BLaER1 treated with 17β-estradiol and CSF1 and Interleukin-3, amounts not matched to agents 10 nM and 100 nM (cell line): ENCODE results near the gene RP2.

Experiments used
- H3K27ac ChIP-seq, 11 experiments: shearing (Covaris generic); formaldehyde crosslinking; 2 replicates each; pipeline ENCODE4 v1.8.1; 2022
- H3K27me3 ChIP-seq, 11 experiments: shearing (Covaris generic); formaldehyde crosslinking; 2 replicates each; pipeline ENCODE4 v1.8.1; 2022
- H3K36me3 ChIP-seq, 11 experiments: shearing (Covaris generic); formaldehyde crosslinking; 2 replicates each; pipeline ENCODE4 v1.8.1; 2022
- H3K4me1 ChIP-seq, 10 experiments: shearing (Covaris generic); formaldehyde crosslinking; 2 replicates each; pipeline ENCODE4 v1.8.1; 2022
- H3K4me2 ChIP-seq, 11 experiments: shearing (Covaris generic); formaldehyde crosslinking; 2 replicates each; pipeline ENCODE4 v1.8.1; 2022
- H3K4me3 ChIP-seq, 10 experiments: shearing (Covaris generic); formaldehyde crosslinking; 2 replicates each; pipeline ENCODE4 v1.8.1; 2022
- H3K9ac ChIP-seq, 11 experiments: shearing (Covaris generic); formaldehyde crosslinking; 2 replicates each; pipeline ENCODE4 v1.8.1; 2022
- H3K9me3 ChIP-seq, 11 experiments: shearing (Covaris generic); formaldehyde crosslinking; replicated peaks in 1 of 11; 2 replicates each; pipeline ENCODE4 v1.8.1; 2022
- H4K20me1 ChIP-seq, 11 experiments: shearing (Covaris generic); formaldehyde crosslinking; 2 replicates each; pipeline ENCODE4 v1.8.1; 2022
- Cebpa-rat ChIP-seq, 11 experiments: shearing (Covaris generic); IDR thresholded peaks; 2 replicates each; pipeline ENCODE4 v1.8.1; 2022

Gene RP2

DNA sequence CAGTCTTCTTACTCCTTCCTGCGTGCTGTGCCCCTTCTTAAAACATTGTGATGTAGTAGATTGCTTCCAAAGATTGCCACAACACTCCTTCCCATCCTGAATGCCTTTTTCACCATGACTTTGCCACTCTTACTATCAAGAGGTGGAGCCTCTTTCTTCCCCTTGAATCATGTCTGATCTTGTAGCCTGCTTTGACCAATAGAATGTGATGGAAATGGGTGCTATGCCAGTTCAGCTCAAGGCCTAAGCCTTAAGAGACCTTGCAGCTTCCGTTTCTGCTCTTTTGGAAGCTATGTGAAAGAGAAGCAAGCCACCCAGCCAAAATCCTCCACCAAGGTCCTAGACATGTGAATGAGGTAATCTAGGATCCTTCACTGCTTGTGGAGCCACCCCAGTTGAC lies 31.6 kb upstream of the RP2 start:
- Histone ChIP-seq H4K20me1 (no peaks in the 10 kb centered on the region), H3K9me3 (peaks cover 0 to 8% (median 3%) of the 10 kb centered on the region in 11 experiments; a peak in 11 of 22 replicates), H3K36me3 (no peaks in the 10 kb centered on the region), H3K4me3 (no peak overlapping the region), H3K27me3 (no peaks in the 10 kb centered on the region), H3K27ac (no peak overlapping the region), H3K4me1 (no peaks in the 10 kb centered on the region), H3K9ac (no peak overlapping the region), H3K4me2 (no peak overlapping the region)
- TF ChIP-seq Cebpa-rat (IDR thresholded peaks at IDR 0.05): no peak

DNA sequence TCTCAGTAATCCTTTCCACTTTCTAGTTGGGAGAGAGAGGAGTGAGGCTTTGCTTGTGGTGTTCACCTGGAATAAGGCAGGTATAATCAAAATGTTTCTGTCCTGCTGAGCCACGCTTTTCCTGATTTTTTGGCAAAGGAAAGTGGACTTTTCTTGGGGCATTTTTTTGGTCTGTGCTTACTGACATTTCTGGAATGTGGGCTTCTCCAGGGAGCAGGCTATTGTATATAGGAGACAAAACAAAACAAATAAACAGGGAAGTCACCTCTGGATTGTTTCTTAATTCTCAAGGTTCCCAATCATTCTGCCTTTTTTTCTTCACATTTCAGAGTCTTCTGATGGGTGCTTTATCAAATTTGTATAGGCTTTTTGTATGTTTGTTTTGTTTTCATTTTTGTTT lies 25.7 kb upstream of the RP2 start:
- H3K27ac ChIP-seq: no peak overlapping the region
- no peak for TF ChIP-seq Cebpa-rat (IDR thresholded peaks at IDR 0.05)
- peaks cover 0 to 23% (median 12%) of the 10 kb centered on the region in 11 experiments; a peak in 16 of 22 replicates for H3K9me3 ChIP-seq
- H3K36me3 ChIP-seq: no peaks in the 10 kb centered on the region
- no peak overlapping the region for H3K9ac ChIP-seq
- H3K4me1 ChIP-seq: no peaks in the 10 kb centered on the region
- H3K27me3 ChIP-seq: no peaks in the 10 kb centered on the region
- no peak overlapping the region for H3K4me3 ChIP-seq
- H3K4me2 ChIP-seq: no peak overlapping the region
- no peaks in the 10 kb centered on the region for H4K20me1 ChIP-seq

DNA sequence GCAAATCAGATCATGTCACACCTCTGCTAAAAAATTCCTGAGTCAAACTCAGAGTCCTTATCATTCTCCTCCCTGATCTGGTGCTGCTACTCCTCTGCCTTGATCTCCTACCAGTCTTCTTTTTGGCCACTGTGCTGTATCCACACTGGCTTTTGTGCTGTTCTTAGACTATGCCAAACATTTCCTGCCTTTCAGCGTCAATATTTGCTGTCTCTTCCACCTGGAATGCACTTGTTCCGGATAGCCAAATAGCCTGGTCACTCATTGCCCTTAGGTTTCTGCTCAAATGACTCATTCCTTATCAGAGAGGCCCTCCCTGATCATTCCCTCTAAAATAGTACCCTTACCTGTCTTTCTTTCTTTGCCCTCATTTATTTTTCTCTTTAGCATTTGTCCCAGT lies 24.4 kb upstream of the RP2 start:
- Histone ChIP-seq H4K20me1 (no peaks in the 10 kb centered on the region), H3K36me3 (no peaks in the 10 kb centered on the region), H3K9ac (no peak overlapping the region), H3K4me1 (no peaks in the 10 kb centered on the region), H3K4me2 (no peak overlapping the region), H3K27me3 (no peaks in the 10 kb centered on the region), H3K9me3 (peaks cover 0 to 23% (median 12%) of the 10 kb centered on the region in 11 experiments; a peak in 16 of 22 replicates), H3K4me3 (no peak overlapping the region), H3K27ac (no peak overlapping the region)
- no peak for TF ChIP-seq Cebpa-rat (IDR thresholded peaks at IDR 0.05)

DNA sequence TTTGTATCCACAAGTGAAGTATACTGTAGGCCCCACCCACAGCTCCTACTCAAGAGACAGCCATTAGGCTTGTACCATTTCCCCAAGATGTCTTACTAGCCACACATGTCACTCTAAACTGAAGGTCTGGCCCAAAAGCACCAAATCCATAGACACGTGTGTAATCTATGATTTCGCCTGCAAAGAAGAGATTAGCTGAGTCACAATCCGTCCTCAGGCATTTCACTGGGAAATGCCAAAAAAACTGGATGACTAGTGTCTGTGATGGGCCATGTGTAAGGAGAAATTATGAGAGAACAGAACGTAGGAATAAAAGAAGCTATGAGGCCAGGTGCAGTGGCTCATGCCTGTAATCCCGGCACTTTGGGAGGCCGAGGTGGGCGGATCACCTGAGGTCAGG lies 21.9 kb upstream of the RP2 start:
- no peak overlapping the region for H3K9ac ChIP-seq
- no peak overlapping the region for H3K27ac ChIP-seq
- TF ChIP-seq Cebpa-rat (IDR thresholded peaks at IDR 0.05): no peak
- H3K4me3 ChIP-seq: no peak overlapping the region
- H4K20me1 ChIP-seq: no peaks in the 10 kb centered on the region
- no peak overlapping the region for H3K4me2 ChIP-seq
- peaks cover 0 to 22% (median 12%) of the 10 kb centered on the region in 11 experiments; a peak in 16 of 22 replicates for H3K9me3 ChIP-seq
- no peaks in the 10 kb centered on the region for H3K36me3 ChIP-seq
- no peaks in the 10 kb centered on the region for H3K4me1 ChIP-seq
- no peaks in the 10 kb centered on the region for H3K27me3 ChIP-seq

DNA sequence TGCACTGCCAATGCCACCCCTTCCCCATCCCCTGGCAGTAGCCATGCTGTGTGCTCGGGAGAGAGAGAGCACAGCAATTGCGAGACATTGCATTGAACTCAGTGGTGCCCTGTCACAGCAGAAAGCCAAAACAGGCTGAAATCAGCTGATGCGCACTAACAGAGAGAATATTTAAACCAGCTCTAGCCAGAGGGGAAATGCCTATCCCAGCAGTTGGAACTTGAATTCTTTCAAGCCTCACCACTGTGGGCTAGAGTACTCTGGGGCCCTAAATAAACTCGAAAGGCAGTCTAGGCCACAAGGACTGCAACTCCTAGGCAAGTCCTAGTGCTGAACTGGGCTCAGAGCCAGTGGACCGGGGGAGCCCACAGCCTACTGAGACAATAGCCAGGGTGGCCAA lies 17.7 kb upstream of the RP2 start:
- no peaks in the 10 kb centered on the region for H3K36me3 ChIP-seq
- no peaks in the 10 kb centered on the region for H3K27me3 ChIP-seq
- H3K9ac ChIP-seq: no peak overlapping the region
- H3K27ac ChIP-seq: no peak overlapping the region
- H3K4me3 ChIP-seq: no peak overlapping the region
- peaks cover 0 to 40% (median 21%) of the 10 kb centered on the region in 11 experiments; a peak in 16 of 22 replicates for H3K9me3 ChIP-seq
- no peak for TF ChIP-seq Cebpa-rat (IDR thresholded peaks at IDR 0.05)
- H3K4me2 ChIP-seq: no peak overlapping the region
- H4K20me1 ChIP-seq: no peaks in the 10 kb centered on the region
- no peaks in the 10 kb centered on the region for H3K4me1 ChIP-seq

DNA sequence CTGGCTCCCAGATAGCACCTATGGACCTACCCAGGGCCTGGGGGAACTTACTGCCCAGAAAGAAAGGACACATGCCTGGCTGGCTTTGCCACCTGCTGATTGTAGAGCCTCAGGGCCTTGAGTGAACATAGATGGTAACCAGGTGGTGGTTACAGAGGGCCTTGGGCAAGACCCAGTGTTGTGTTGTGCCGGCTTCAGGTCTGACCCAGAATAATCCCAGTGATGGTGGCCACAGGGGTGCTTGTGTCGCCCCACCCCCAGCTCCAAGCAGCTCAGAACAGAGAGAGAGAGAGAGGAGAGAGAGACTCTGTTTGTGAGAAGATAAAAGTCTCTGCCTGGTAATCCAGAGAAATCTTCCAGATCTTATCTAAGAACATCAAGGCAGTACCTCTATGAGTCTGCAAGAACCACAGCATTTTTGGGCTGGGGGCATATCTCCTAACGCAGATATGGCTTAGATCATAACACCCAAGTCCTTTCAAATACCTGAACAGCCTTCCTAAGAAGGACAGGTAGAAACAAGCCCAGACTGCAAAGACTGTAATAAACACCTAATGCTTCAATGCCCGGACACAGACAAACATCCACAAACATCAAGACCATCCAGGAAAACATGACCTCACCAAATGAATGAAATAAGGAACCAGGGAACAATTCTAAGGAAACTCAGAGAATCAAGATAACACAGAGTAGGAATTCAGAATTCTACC lies 16.3 kb upstream of the RP2 start:
- Histone ChIP-seq H3K4me1 (no peaks in the 10 kb centered on the region), H3K9ac (no peak overlapping the region), H3K36me3 (no peaks in the 10 kb centered on the region), H3K27me3 (no peaks in the 10 kb centered on the region), H3K4me3 (no peak overlapping the region), H4K20me1 (no peaks in the 10 kb centered on the region), H3K9me3 (peaks cover 0 to 40% (median 21%) of the 10 kb centered on the region in 11 experiments; a peak in 16 of 22 replicates), H3K27ac (no peak overlapping the region), H3K4me2 (no peak overlapping the region)
- no peak for TF ChIP-seq Cebpa-rat (IDR thresholded peaks at IDR 0.05)

DNA sequence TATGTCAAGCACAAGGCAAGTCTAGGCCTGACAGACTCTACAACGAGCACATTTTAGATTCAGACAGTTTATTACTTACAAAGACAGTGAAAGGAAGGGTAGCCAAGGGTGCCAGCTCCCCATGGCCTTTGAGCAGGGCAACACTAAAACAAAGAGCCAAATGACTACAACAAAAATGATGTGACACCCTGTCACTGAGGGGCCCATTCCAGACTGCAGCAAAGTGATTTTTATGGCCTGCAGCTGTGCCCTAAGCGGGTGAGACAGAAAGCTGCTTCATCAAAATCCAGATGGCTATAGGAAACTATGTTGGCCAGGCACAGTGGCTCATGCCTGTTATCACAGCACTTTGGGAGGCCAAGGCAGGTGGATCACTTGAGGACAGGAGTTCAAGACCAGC lies 13.4 kb upstream of the RP2 start:
- no peak for TF ChIP-seq Cebpa-rat (IDR thresholded peaks at IDR 0.05)

DNA sequence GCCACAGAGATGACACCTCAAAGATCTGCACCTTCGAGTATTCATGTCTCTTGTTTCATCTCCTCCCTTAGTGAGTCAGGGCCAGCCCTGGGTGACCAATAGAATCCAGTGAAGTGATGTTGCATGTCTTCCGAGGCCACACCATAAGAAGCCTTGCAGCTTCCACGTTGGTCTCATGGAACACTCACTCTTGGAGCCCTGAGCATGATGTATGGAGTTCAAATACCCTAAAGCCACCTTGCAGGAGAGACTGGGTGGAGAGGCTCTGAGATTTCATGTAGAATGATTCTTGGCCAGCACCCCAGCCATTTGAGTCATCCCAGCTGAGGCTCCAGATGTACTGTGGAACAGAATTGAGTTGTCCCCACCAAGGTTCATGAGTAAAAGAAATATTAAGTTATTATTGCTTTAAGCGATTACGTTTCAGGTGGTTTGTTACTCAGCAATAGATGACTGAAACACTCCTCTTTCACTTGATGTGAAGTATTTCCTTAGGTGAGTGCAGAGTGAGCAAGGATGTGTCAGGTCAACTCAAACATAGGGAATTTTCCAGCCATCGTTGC lies 5.0 kb upstream of the RP2 start:
- H3K27me3 ChIP-seq: no peaks in the 10 kb centered on the region
- no peak for TF ChIP-seq Cebpa-rat (IDR thresholded peaks at IDR 0.05)
- H3K9ac ChIP-seq: no peak overlapping the region
- H3K4me1 ChIP-seq: peaks cover 22 to 42% (median 33%) of the 10 kb centered on the region in 10 experiments
- no peak overlapping the region for H3K4me3 ChIP-seq
- no peaks in the 10 kb centered on the region for H3K36me3 ChIP-seq
- H3K4me2 ChIP-seq: peak overlapping the region in 9 of 11 experiments; percentile 63 to 80 (median 71); a peak in 12 of 22 replicates
- H4K20me1 ChIP-seq: no peaks in the 10 kb centered on the region
- H3K9me3 ChIP-seq: peaks cover 0 to 11% (median 6%) of the 10 kb centered on the region in 11 experiments; a peak in 11 of 22 replicates
- no peak overlapping the region for H3K27ac ChIP-seq

More for the DNA sequence above, 13.4 kb upstream of the RP2 start:
- Histone ChIP-seq H3K9me3 (peaks cover 0 to 40% (median 21%) of the 10 kb centered on the region in 11 experiments; a peak in 16 of 22 replicates), H3K9ac (no peak overlapping the region), H3K4me2 (no peak overlapping the region), H4K20me1 (no peaks in the 10 kb centered on the region), H3K36me3 (no peaks in the 10 kb centered on the region), H3K27me3 (no peaks in the 10 kb centered on the region), H3K4me3 (no peak overlapping the region), H3K4me1 (no peaks in the 10 kb centered on the region), H3K27ac (no peak overlapping the region)

DNA sequence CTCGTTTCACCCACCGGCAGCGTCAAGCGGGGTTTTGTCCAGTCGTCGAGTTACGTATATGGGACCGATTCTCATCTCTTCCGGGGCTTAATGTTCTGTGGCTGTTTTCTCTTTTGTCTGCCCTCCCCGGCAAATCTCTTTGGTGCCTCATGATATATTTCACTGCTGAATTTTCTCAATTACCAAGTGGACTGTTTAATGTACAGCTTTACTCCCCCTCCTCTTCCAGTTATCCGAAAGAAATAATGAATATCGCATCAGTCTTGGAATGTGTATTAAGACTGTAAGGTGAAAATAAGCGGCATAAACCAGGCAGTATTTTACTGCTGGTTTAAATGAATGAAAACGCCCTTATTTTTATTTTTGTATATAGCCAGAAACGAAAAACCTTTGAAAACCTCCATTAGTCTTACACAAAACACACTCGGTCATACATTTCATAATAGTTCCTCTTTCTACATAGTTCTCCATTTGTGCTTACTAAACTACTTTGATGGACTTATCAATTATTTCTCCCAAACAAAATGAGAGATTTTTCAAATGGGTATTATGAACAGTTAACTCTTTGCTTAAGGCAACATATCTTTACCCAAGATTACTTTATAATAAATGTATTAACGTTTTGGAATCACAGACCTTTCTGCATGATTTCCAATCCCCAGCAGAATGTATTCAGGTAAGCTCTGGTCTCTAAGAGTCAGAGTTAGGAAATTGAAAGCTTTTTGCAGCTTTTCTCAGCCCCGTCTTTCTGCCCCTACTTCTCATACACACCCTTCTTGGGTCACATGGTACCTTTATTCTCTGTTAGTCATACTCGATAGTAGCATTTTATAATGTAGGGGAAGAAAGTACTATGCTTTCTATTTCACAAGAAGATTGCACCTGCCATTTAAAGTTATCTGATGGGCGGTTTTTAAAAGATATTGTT lies 979 bp downstream of the RP2 start:
- peak overlapping the region; percentile 88 to 96 (median 92) for H3K27ac ChIP-seq
- H3K27me3 ChIP-seq: no peaks in the 10 kb centered on the region
- peak overlapping the region; percentile 41 to 90 (median 74) for H3K4me2 ChIP-seq
- H3K36me3 ChIP-seq: peaks cover 0 to 16% (median 9%) of the 10 kb centered on the region in 11 experiments; a peak in 14 of 22 replicates
- peak overlapping the region; percentile 71 to 88 (median 77) for H3K4me3 ChIP-seq
- peaks cover 34 to 54% (median 47%) of the 10 kb centered on the region in 10 experiments for H3K4me1 ChIP-seq
- H3K9me3 ChIP-seq: peaks cover 0 to 25% (median 14%) of the 10 kb centered on the region in 11 experiments; a peak in 18 of 22 replicates
- H4K20me1 ChIP-seq: peaks cover 20 to 47% (median 33%) of the 10 kb centered on the region in 11 experiments; a peak in 19 of 22 replicates
- H3K9ac ChIP-seq: peak overlapping the region; percentile 87 to 94 (median 93)
- no peak for TF ChIP-seq Cebpa-rat (IDR thresholded peaks at IDR 0.05)
